ENCODE measurements around the gene CD1B.

GRCh38 chr1:158285756-158286241, 45.5 kb downstream of the CD1B start:
- TF ChIP-seq TAF1 (IDR thresholded peaks at IDR 0.05; ENCODE audit: borderline replicate concordance, insufficient read depth, low read length), result no peak
- TF ChIP-seq REST (IDR thresholded peaks at IDR 0.05; ENCODE audit: insufficient read depth in 1 of 2, low read depth in 2 of 2, low read length in 2 of 2), result no peak
- TF ChIP-seq POLR2AphosphoS5 (IDR thresholded peaks at IDR 0.05; ENCODE audit: low read depth, low read length), result no peak
- no peak for TF ChIP-seq SIN3A (IDR thresholded peaks at IDR 0.05; ENCODE audit: borderline replicate concordance, insufficient read depth, low read length)

Data from PFSK-1 (cell line).